Neural progenitor cell (in vitro differentiated cells): ENCODE measurements around the gene MORN4.

Source experiments
- EZH2 ChIP-seq: fragments of 200-600 bp; sonication (generic); IDR thresholded peaks from 2 replicates; pipeline ENCODE4 v1.6.1; 2017; ENCODE audit warnings: antibody characterized with exemption, mild to moderate bottlenecking, moderate library complexity
- EZH2phosphoT487 ChIP-seq: fragments of 200-600 bp; sonication (generic); IDR thresholded peaks from 2 replicates; pipeline ENCODE4 v1.6.1; 2017; ENCODE audit warnings: antibody characterized with exemption
- TF ChIP-seq, protein P1 (sequence below): fragments of 200-600 bp; sonication (generic); IDR thresholded peaks from 2 replicates; pipeline ENCODE4 v1.5.1; 2017; ENCODE audit warnings: antibody characterized with exemption, mild to moderate bottlenecking

DNA sequence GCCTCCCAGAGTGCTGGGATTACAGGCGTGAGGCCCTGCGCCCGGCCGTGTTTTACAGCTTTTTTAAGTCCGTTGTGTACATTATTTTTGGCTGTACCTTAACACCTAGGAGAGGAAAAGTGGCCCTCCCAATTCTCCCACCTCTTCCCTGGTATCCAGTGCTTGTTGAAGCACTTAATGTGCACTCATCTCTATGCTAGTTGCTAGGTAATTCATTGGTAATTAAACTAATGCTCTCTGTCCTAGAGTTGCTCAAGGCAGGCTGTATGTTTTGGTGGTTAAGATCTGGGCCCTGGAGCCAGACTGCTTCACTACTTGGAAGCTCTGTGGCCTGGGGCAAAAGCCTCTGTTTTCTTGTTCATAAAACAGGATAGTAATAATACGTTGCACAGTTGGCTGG, 34.2 kb upstream of the MORN4 start:
- no peak for TF ChIP-seq EZH2
- TF ChIP-seq, protein P1, sequence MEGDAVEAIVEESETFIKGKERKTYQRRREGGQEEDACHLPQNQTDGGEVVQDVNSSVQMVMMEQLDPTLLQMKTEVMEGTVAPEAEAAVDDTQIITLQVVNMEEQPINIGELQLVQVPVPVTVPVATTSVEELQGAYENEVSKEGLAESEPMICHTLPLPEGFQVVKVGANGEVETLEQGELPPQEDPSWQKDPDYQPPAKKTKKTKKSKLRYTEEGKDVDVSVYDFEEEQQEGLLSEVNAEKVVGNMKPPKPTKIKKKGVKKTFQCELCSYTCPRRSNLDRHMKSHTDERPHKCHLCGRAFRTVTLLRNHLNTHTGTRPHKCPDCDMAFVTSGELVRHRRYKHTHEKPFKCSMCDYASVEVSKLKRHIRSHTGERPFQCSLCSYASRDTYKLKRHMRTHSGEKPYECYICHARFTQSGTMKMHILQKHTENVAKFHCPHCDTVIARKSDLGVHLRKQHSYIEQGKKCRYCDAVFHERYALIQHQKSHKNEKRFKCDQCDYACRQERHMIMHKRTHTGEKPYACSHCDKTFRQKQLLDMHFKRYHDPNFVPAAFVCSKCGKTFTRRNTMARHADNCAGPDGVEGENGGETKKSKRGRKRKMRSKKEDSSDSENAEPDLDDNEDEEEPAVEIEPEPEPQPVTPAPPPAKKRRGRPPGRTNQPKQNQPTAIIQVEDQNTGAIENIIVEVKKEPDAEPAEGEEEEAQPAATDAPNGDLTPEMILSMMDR = no peak
- no peak for TF ChIP-seq EZH2phosphoT487
